WTC11 (cell line): ENCODE results near the gene CACNA1F. TPM values are rescaled to one million over a fixed set of nuclear protein-coding genes. Genes with fewer than 3 reads are reported as not detected.

Experiments used
- ATAC-seq: fragments of 200-7000 bp; cut with Tn5 transposase; 2 replicates; pipeline ENCODE4 v1.10.0; 2021; ENCODE audit warnings: mild to moderate bottlenecking, moderate library complexity
- CTCF ChIA-PET: fragments of 300-600 bp; sonication (Branson Sonifier 250); formaldehyde crosslinking; loops from one replicate; lab custom pipeline; 2021; ENCODE audit warnings: antibody characterized with exemption; lab: Charles Lee
- POLR2A ChIA-PET: fragments of 350-600 bp; sonication (Branson Sonifier 250); formaldehyde crosslinking; loops from one replicate; lab custom pipeline; 2021; ENCODE audit warnings: antibody characterized with exemption; lab: Charles Lee
- DNase-seq: peaks from one replicate; pipeline ENCODE4 v3.0.0; 2021; ENCODE audit warnings: low spot score
- H3K27ac Mint-ChIP-seq: 2 replicates; pipeline ENCODE4 v1.8.0; 2021; ENCODE audit warnings: mixed read lengths
- H3K27me3 Mint-ChIP-seq: 2 replicates; pipeline ENCODE4 v1.8.0; 2021; ENCODE audit warnings: low read depth, mild to moderate bottlenecking, moderate library complexity, mixed read lengths
- H3K36me3 Mint-ChIP-seq: 2 replicates; pipeline ENCODE4 v1.8.0; 2021; ENCODE audit warnings: mixed read lengths
- H3K4me1 Mint-ChIP-seq: 2 replicates; pipeline ENCODE4 v1.8.0; 2022; ENCODE audit warnings: mixed read lengths
- H3K4me3 Mint-ChIP-seq: 2 replicates; pipeline ENCODE4 v1.8.0; 2021; ENCODE audit warnings: mild to moderate bottlenecking, moderate library complexity, mixed read lengths
- H3K9me3 Mint-ChIP-seq: 2 replicates; pipeline ENCODE4 v1.8.0; 2021; ENCODE audit warnings: mixed read lengths
- ATF3 ChIP-seq: sonication (generic); formaldehyde crosslinking; conservative IDR thresholded peaks from 2 replicates; pipeline ENCODE4 v1.8.1; 2022; ENCODE audit warnings: mild to moderate bottlenecking, missing genetic modification reagents
- E2F5 ChIP-seq: sonication (generic); formaldehyde crosslinking; IDR thresholded peaks from 2 replicates; pipeline ENCODE4 v1.8.1; 2022; ENCODE audit warnings: mild to moderate bottlenecking, moderate library complexity, missing genetic modification reagents
- ESRRA ChIP-seq: sonication (generic); formaldehyde crosslinking; IDR thresholded peaks from 2 replicates; pipeline ENCODE4 v1.8.1; 2022; ENCODE audit warnings: mild to moderate bottlenecking, missing genetic modification reagents, borderline replicate concordance
- FOXK1 ChIP-seq: sonication (generic); formaldehyde crosslinking; IDR thresholded peaks from 2 replicates; pipeline ENCODE4 v1.8.0; 2022; ENCODE audit warnings: mild to moderate bottlenecking, moderate library complexity, missing genetic modification reagents
- HMGXB4 ChIP-seq: sonication (generic); formaldehyde crosslinking; IDR thresholded peaks from 2 replicates; pipeline ENCODE4 v1.8.1; 2023; ENCODE audit warnings: mild to moderate bottlenecking, moderate library complexity, missing genetic modification reagents
- KAT7 ChIP-seq: sonication (generic); formaldehyde crosslinking; IDR thresholded peaks from 2 replicates; pipeline ENCODE4 v1.8.1; 2023; ENCODE audit warnings: missing genetic modification reagents, mild to moderate bottlenecking, borderline replicate concordance
- MXD4 ChIP-seq: fragments of 250-450 bp; sonication (Bioruptor Pico); IDR thresholded peaks from 2 replicates; pipeline ENCODE4 v1.8.0; 2021; ENCODE audit warnings: mild to moderate bottlenecking, moderate library complexity, borderline replicate concordance
- PRRX2 ChIP-seq: fragments of 250-450 bp; sonication (Bioruptor Pico); IDR thresholded peaks from 2 replicates; pipeline ENCODE4 v1.8.0; 2021; ENCODE audit warnings: mild to moderate bottlenecking
- TCF7 ChIP-seq: sonication (generic); formaldehyde crosslinking; IDR thresholded peaks from 2 replicates; pipeline ENCODE4 v1.8.0; 2022; ENCODE audit warnings: mild to moderate bottlenecking, low read depth, missing genetic modification reagents, moderate library complexity
- TEAD4 ChIP-seq: sonication (generic); formaldehyde crosslinking; IDR thresholded peaks from 2 replicates; pipeline ENCODE4 v1.8.0; 2022; ENCODE audit warnings: mild to moderate bottlenecking, missing genetic modification reagents
- ZBTB21 ChIP-seq: sonication (generic); formaldehyde crosslinking; IDR thresholded peaks from 2 replicates; pipeline ENCODE4 v1.8.1; 2023; ENCODE audit warnings: mild to moderate bottlenecking, missing genetic modification reagents, borderline replicate concordance
- ZMAT4 ChIP-seq: fragments of 250-450 bp; sonication (Bioruptor Pico); IDR thresholded peaks from 2 replicates; pipeline ENCODE4 v1.9.0; 2021; ENCODE audit warnings: mild to moderate bottlenecking
- ZNF121 ChIP-seq: sonication (generic); formaldehyde crosslinking; IDR thresholded peaks from 2 replicates; pipeline ENCODE4 v1.8.0; 2023; ENCODE audit warnings: missing genetic modification reagents
- ZNF138 ChIP-seq: sonication (generic); formaldehyde crosslinking; conservative IDR thresholded peaks from 2 replicates; pipeline ENCODE4 v1.8.1; 2022; ENCODE audit warnings: mild to moderate bottlenecking, moderate library complexity, missing genetic modification reagents
- total RNA-seq: library from RNA; stranded (reverse); gene quantifications from 3 replicates; pipeline ENCODE4 v1.2.3, GENCODE V29; 2021
- TF ChIP-seq, protein P1 (sequence below): sonication (generic); formaldehyde crosslinking; IDR thresholded peaks from 2 replicates; pipeline ENCODE4 v1.8.1; 2022; ENCODE audit warnings: low read depth, missing genetic modification reagents, borderline replicate concordance
- TF ChIP-seq, protein P2 (sequence below): sonication (generic); formaldehyde crosslinking; IDR thresholded peaks from 2 replicates; pipeline ENCODE4 v1.8.1; 2022; ENCODE audit warnings: missing genetic modification reagents, borderline replicate concordance
- TF ChIP-seq, protein P3 (sequence below): sonication (generic); formaldehyde crosslinking; IDR thresholded peaks from 2 replicates; pipeline ENCODE4 v1.8.1; 2023; ENCODE audit warnings: mild to moderate bottlenecking, missing genetic modification reagents, moderate library complexity
- TF ChIP-seq, protein P4 (sequence below): sonication (generic); formaldehyde crosslinking; IDR thresholded peaks from 2 replicates; pipeline ENCODE4 v1.8.0; 2022; ENCODE audit warnings: mild to moderate bottlenecking, missing genetic modification reagents
- TF ChIP-seq, protein P5 (sequence below): sonication (generic); formaldehyde crosslinking; IDR thresholded peaks from 2 replicates; pipeline ENCODE4 v1.8.1; 2023; ENCODE audit warnings: mild to moderate bottlenecking, missing genetic modification reagents
- TF ChIP-seq, protein P6 (sequence below): sonication (generic); formaldehyde crosslinking; IDR thresholded peaks from 2 replicates; pipeline ENCODE4 v1.8.1; 2023; ENCODE audit warnings: mild to moderate bottlenecking, missing genetic modification reagents

CACNA1F gene
- total RNA-seq, 1 experiment from 2014 or later: 1.6 TPM

DNA sequence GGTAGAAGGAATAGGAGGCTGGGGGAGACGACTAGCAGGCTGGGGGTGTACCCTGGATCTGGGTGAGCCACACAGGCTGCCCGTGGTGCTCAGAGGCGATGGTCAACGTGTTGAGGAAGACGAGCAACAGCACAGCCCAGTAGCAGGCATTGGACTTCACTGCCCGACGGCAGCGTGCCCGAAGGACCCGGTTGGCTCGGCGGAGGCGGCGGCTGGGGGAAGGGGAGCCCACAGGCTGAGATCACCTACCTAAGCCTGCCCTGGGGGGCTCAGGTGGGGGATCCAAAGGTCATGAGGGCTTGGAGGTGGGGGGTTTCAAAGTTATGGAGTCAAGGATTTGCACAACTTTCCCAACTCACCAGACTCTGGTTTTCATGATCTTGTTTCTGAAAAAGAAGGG is 7.3 kb downstream of the CACNA1F start:
- peaks cover 4% of the 10 kb centered on the region for H3K4me1 Mint-ChIP-seq
- H3K36me3 Mint-ChIP-seq: no peaks in the 10 kb centered on the region
- TF ChIP-seq, protein P1, sequence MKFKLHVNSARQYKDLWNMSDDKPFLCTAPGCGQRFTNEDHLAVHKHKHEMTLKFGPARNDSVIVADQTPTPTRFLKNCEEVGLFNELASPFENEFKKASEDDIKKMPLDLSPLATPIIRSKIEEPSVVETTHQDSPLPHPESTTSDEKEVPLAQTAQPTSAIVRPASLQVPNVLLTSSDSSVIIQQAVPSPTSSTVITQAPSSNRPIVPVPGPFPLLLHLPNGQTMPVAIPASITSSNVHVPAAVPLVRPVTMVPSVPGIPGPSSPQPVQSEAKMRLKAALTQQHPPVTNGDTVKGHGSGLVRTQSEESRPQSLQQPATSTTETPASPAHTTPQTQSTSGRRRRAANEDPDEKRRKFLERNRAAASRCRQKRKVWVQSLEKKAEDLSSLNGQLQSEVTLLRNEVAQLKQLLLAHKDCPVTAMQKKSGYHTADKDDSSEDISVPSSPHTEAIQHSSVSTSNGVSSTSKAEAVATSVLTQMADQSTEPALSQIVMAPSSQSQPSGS: no peak
- no peak for TF ChIP-seq HMGXB4 (CRISPR knock-in tag)
- no peak for TF ChIP-seq ZBTB21 (CRISPR knock-in tag)
- TF ChIP-seq, protein P2, sequence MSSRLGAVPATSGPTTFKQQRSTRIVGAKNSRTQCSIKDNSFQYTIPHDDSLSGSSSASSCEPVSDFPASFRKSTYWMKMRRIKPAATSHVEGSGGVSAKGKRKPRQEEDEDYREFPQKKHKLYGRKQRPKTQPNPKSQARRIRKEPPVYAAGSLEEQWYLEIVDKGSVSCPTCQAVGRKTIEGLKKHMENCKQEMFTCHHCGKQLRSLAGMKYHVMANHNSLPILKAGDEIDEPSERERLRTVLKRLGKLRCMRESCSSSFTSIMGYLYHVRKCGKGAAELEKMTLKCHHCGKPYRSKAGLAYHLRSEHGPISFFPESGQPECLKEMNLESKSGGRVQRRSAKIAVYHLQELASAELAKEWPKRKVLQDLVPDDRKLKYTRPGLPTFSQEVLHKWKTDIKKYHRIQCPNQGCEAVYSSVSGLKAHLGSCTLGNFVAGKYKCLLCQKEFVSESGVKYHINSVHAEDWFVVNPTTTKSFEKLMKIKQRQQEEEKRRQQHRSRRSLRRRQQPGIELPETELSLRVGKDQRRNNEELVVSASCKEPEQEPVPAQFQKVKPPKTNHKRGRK (CRISPR knock-in tag): no peak
- peaks cover 23% of the 10 kb centered on the region for H3K27me3 Mint-ChIP-seq
- H3K9me3 Mint-ChIP-seq: no peaks in the 10 kb centered on the region
- H3K4me3 Mint-ChIP-seq: no peak overlapping the region
- ChIA-PET CTCF (no interaction called here), POLR2A (no interaction called here)
- DNase-seq (no peak), ATAC-seq (no peak)
- H3K27ac Mint-ChIP-seq: no peak overlapping the region

DNA sequence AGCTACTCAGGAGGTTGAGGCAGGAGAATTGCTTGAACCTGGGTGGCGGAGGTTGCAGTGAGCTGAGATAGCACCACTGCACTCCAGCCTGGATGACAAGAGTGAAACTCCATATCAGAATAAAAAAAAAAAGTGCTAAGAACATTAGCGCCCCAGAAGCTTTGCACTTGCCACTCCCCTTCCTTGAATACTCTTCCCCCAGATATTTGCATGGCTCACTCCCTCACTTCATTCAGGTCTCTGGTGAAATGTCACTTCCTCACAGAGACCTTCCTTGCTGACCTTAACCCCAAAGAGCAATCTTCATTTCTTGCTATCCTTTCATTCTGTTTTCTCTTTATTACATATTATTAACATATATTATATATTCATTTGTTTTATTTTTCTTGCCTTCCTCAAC is 11.3 kb downstream of the CACNA1F start:
- H3K4me1 Mint-ChIP-seq: no peaks in the 10 kb centered on the region
- no peaks in the 10 kb centered on the region for H3K36me3 Mint-ChIP-seq

More for the DNA sequence above, 11.3 kb downstream of the CACNA1F start:
- POLR2A ChIA-PET: no interaction called here
- Mint-ChIP-seq H3K27me3 (peaks cover 22% of the 10 kb centered on the region), H3K4me3 (no peak overlapping the region), H3K27ac (no peak overlapping the region), H3K9me3 (no peaks in the 10 kb centered on the region)
- CTCF ChIA-PET: no interaction called here
- ATAC-seq: no peak
- TF ChIP-seq HMGXB4 (CRISPR knock-in tag) (no peak), ESRRA (no peak), ATF3 (CRISPR knock-in tag) (no peak), ZMAT4 (CRISPR knock-in tag) (no peak), KAT7 (CRISPR knock-in tag) (no peak), TEAD4 (CRISPR knock-in tag) (no peak), PRRX2 (CRISPR knock-in tag) (no peak), MXD4 (CRISPR knock-in tag) (no peak), ZBTB21 (CRISPR knock-in tag) (no peak), TCF7 (no peak), ZNF138 (no peak), ZNF121 (CRISPR knock-in tag) (no peak), FOXK1 (CRISPR knock-in tag) (no peak), E2F5 (no peak)
- TF ChIP-seq, protein P3, sequence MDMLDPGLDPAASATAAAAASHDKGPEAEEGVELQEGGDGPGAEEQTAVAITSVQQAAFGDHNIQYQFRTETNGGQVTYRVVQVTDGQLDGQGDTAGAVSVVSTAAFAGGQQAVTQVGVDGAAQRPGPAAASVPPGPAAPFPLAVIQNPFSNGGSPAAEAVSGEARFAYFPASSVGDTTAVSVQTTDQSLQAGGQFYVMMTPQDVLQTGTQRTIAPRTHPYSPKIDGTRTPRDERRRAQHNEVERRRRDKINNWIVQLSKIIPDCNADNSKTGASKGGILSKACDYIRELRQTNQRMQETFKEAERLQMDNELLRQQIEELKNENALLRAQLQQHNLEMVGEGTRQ (CRISPR knock-in tag): no peak
- TF ChIP-seq, protein P4, sequence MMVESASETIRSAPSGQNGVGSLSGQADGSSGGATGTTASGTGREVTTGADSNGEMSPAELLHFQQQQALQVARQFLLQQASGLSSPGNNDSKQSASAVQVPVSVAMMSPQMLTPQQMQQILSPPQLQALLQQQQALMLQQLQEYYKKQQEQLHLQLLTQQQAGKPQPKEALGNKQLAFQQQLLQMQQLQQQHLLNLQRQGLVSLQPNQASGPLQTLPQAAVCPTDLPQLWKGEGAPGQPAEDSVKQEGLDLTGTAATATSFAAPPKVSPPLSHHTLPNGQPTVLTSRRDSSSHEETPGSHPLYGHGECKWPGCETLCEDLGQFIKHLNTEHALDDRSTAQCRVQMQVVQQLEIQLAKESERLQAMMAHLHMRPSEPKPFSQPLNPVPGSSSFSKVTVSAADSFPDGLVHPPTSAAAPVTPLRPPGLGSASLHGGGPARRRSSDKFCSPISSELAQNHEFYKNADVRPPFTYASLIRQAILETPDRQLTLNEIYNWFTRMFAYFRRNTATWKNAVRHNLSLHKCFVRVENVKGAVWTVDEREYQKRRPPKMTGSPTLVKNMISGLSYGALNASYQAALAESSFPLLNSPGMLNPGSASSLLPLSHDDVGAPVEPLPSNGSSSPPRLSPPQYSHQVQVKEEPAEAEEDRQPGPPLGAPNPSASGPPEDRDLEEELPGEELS (CRISPR knock-in tag): no peak
- TF ChIP-seq, protein P5, sequence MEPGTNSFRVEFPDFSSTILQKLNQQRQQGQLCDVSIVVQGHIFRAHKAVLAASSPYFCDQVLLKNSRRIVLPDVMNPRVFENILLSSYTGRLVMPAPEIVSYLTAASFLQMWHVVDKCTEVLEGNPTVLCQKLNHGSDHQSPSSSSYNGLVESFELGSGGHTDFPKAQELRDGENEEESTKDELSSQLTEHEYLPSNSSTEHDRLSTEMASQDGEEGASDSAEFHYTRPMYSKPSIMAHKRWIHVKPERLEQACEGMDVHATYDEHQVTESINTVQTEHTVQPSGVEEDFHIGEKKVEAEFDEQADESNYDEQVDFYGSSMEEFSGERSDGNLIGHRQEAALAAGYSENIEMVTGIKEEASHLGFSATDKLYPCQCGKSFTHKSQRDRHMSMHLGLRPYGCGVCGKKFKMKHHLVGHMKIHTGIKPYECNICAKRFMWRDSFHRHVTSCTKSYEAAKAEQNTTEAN (CRISPR knock-in tag): no peak
- TF ChIP-seq, protein P6, sequence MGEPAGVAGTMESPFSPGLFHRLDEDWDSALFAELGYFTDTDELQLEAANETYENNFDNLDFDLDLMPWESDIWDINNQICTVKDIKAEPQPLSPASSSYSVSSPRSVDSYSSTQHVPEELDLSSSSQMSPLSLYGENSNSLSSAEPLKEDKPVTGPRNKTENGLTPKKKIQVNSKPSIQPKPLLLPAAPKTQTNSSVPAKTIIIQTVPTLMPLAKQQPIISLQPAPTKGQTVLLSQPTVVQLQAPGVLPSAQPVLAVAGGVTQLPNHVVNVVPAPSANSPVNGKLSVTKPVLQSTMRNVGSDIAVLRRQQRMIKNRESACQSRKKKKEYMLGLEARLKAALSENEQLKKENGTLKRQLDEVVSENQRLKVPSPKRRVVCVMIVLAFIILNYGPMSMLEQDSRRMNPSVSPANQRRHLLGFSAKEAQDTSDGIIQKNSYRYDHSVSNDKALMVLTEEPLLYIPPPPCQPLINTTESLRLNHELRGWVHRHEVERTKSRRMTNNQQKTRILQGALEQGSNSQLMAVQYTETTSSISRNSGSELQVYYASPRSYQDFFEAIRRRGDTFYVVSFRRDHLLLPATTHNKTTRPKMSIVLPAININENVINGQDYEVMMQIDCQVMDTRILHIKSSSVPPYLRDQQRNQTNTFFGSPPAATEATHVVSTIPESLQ (CRISPR knock-in tag): no peak
- DNase-seq: no peak
